GM21390 (cell line): ENCODE measurements around the gene AGK.

ENCODE experiments used
- ATAC-seq: cut with Tn5 transposase; IDR thresholded peaks from one replicate; pipeline ENCODE4 v1.9.1; 2021; ENCODE audit not compliant: unreplicated experiment

The AGK gene

GRCh38 chr7:141701489-141702046 lies 150.4 kb downstream of the AGK start:
- peak; percentile 81 for ATAC-seq

GRCh38 chr7:141702047-141702567 lies 150.9 kb downstream of the AGK start, which contains the start of gene DENND11:
Gene DENND11 (minus strand): TSS chr7:141702166. CDS start chr7:141702153, 13 bp downstream.
- ATAC-seq, result peak; percentile 69

- ATAC-seq, result no peak
These were observed 151.7 kb downstream of the AGK start for GRCh38 chr7:141702892-141703291.

- ATAC-seq, result no peak
These were observed 152.9 kb downstream of the AGK start for GRCh38 chr7:141704112-141704511.

GRCh38 chr7:141704741-141705140 lies 153.5 kb downstream of the AGK start:
- no peak for ATAC-seq
